HepG2 (cell line): ENCODE results near the gene DLAT. TPM values are rescaled to one million over a fixed set of nuclear protein-coding genes. Genes with fewer than 3 reads are reported as not detected.

Experiments
- CEBPG ChIP-seq: IDR thresholded peaks from 2 replicates; pipeline ENCODE4 v1.6.1; 2016
- KDM4B ChIP-seq: sonication (generic); formaldehyde crosslinking; IDR thresholded peaks from 2 replicates; pipeline ENCODE4 v1.4.0; 2020; ENCODE audit warnings: missing genetic modification reagents
- MAF1 ChIP-seq: sonication (generic); formaldehyde crosslinking; IDR thresholded peaks from 2 replicates; pipeline ENCODE4 v1.5.0; 2020; ENCODE audit warnings: missing genetic modification reagents, borderline replicate concordance
- RARA ChIP-seq: IDR thresholded peaks from 2 replicates; pipeline ENCODE4 v1.6.1; 2016; ENCODE audit warnings: missing genetic modification reagents, missing compliant biosample characterization
- TAF1 ChIP-seq: sonication (generic); formaldehyde crosslinking; IDR thresholded peaks from 2 replicates; pipeline ENCODE4 v1.4.0; 2020; ENCODE audit warnings: missing genetic modification reagents
- TCF7L2 ChIP-seq: IDR thresholded peaks from 2 replicates; pipeline ENCODE4 v1.6.1; 2011; ENCODE audit warnings: mild to moderate bottlenecking, low read depth, low read length, moderate library complexity
- ZC3H13 ChIP-seq: sonication (generic); formaldehyde crosslinking; IDR thresholded peaks from 2 replicates; pipeline ENCODE4 v1.8.1; 2023; ENCODE audit warnings: mild to moderate bottlenecking, missing genetic modification reagents, moderate library complexity
- ZNF143 ChIP-seq: sonication (generic); formaldehyde crosslinking; IDR thresholded peaks from 2 replicates; pipeline ENCODE4 v1.4.0; 2020; ENCODE audit warnings: missing genetic modification reagents
- ZNF251 ChIP-seq: sonication (generic); formaldehyde crosslinking; IDR thresholded peaks from 2 replicates; pipeline ENCODE4 v1.9.0; 2021; ENCODE audit warnings: mild to moderate bottlenecking, missing genetic modification reagents
- ZNF460 ChIP-seq: sonication (generic); formaldehyde crosslinking; IDR thresholded peaks from 2 replicates; pipeline ENCODE4 v1.5.1; 2020; ENCODE audit warnings: missing genetic modification reagents, mild to moderate bottlenecking, borderline replicate concordance
- ZNF484 ChIP-seq: sonication (generic); formaldehyde crosslinking; IDR thresholded peaks from 2 replicates; pipeline ENCODE4 v1.5.1; 2020; ENCODE audit warnings: mild to moderate bottlenecking, low read depth, missing genetic modification reagents, borderline replicate concordance
- polyA plus RNA-seq, 8 experiments: library from polyadenylated mRNA; depleted of rRNA in 3 of 8; stranded (reverse) in 7 of 8; unstranded in 1 of 8; fragments of >200 nt; fragmentation: Illumina TruSeq in 4 of 8; extraction: Trizol in 4 of 8; gene quantifications; 2 replicates each; pipeline versions ENCODE4 v1.2.1 to v1.2.3, GENCODE V29; 2011 to 2016; ENCODE audit warnings: low read depth in 4 of 8, missing spikeins in 1 of 8, mixed read lengths in 1 of 8; ENCODE audit not compliant: insufficient read depth in 1 of 8
- total RNA-seq, 5 experiments: library from RNA; depleted of rRNA; stranded (reverse); fragments of >200 nt; fragmentation: Illumina TruSeq; extraction: Trizol; gene quantifications; 2 replicates each; pipeline ENCODE4 v1.2.3, GENCODE V29; 2016; ENCODE audit warnings: low read depth in 1 of 5
- TF ChIP-seq, protein P1 (sequence below): sonication (generic); formaldehyde crosslinking; IDR thresholded peaks from 2 replicates; pipeline ENCODE4 v1.5.0; 2020; ENCODE audit warnings: mild to moderate bottlenecking, missing genetic modification reagents, borderline replicate concordance
- TF ChIP-seq, protein P2 (sequence below): sonication (generic); formaldehyde crosslinking; IDR thresholded peaks from 2 replicates; pipeline ENCODE4 v1.4.0; 2020; ENCODE audit warnings: mild to moderate bottlenecking, missing genetic modification reagents
- TF ChIP-seq, protein P3 (sequence below): sonication (generic); formaldehyde crosslinking; IDR thresholded peaks from 2 replicates; pipeline ENCODE4 v1.5.0; 2020; ENCODE audit warnings: missing genetic modification reagents
- TF ChIP-seq, protein P4 (sequence below): sonication (generic); formaldehyde crosslinking; IDR thresholded peaks from 2 replicates; pipeline ENCODE4 v1.8.0; 2022; ENCODE audit warnings: mild to moderate bottlenecking, missing genetic modification reagents; ENCODE audit not compliant: insufficient replicate concordance

Gene DLAT
- total and polyA plus RNA-seq, 2 of the 13 experiments (the other 11 are each of a cell fraction or from before 2014, with no cell fraction given), result 26.4 to 62.2 TPM

DNA sequence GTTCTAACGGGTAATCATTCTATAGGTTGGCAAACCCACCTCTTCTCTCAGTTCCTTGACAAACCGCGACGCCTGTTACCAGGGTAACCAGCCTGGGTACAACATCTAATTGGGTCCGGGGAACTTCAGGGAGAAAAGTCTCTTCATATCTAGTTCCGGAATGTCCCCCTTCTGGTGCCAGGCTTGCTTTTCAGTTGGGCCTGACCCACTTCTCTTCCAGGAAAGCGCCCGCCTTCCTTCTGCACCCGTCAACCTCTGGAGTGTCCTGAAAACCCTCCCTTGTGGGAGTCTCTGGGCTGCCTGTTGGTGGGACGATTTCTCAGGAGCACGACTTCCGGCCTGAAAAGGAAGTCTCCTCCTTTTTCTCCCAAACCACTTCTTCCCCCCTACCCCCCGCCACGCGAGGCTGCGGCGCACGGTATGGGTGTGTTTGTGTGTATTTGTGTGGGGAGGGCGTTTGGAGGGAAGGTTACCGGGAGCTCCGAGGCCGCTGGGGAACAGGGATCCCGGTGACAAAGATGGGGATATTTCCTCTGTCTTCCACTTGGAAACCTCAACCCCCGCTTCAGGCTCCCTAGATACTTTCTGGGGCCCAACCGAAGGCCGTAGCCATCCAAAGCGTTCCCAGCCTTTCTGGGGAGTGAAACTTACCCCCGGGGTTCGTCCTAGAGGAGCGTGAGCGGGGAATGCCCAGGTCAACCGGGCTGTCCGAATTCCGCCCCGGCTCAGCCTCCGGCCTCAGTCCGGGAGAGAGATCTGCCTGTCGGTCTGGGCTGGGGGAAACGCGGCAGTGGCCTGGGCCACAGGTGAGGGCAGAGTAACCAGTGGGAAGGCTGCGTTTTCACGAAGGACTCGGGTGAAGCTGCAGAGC lies 49.0 kb downstream of the DLAT start, which contains the start of the genes NKAPD1 and PIH1D2 (continued):
- TF ChIP-seq, protein P1, sequence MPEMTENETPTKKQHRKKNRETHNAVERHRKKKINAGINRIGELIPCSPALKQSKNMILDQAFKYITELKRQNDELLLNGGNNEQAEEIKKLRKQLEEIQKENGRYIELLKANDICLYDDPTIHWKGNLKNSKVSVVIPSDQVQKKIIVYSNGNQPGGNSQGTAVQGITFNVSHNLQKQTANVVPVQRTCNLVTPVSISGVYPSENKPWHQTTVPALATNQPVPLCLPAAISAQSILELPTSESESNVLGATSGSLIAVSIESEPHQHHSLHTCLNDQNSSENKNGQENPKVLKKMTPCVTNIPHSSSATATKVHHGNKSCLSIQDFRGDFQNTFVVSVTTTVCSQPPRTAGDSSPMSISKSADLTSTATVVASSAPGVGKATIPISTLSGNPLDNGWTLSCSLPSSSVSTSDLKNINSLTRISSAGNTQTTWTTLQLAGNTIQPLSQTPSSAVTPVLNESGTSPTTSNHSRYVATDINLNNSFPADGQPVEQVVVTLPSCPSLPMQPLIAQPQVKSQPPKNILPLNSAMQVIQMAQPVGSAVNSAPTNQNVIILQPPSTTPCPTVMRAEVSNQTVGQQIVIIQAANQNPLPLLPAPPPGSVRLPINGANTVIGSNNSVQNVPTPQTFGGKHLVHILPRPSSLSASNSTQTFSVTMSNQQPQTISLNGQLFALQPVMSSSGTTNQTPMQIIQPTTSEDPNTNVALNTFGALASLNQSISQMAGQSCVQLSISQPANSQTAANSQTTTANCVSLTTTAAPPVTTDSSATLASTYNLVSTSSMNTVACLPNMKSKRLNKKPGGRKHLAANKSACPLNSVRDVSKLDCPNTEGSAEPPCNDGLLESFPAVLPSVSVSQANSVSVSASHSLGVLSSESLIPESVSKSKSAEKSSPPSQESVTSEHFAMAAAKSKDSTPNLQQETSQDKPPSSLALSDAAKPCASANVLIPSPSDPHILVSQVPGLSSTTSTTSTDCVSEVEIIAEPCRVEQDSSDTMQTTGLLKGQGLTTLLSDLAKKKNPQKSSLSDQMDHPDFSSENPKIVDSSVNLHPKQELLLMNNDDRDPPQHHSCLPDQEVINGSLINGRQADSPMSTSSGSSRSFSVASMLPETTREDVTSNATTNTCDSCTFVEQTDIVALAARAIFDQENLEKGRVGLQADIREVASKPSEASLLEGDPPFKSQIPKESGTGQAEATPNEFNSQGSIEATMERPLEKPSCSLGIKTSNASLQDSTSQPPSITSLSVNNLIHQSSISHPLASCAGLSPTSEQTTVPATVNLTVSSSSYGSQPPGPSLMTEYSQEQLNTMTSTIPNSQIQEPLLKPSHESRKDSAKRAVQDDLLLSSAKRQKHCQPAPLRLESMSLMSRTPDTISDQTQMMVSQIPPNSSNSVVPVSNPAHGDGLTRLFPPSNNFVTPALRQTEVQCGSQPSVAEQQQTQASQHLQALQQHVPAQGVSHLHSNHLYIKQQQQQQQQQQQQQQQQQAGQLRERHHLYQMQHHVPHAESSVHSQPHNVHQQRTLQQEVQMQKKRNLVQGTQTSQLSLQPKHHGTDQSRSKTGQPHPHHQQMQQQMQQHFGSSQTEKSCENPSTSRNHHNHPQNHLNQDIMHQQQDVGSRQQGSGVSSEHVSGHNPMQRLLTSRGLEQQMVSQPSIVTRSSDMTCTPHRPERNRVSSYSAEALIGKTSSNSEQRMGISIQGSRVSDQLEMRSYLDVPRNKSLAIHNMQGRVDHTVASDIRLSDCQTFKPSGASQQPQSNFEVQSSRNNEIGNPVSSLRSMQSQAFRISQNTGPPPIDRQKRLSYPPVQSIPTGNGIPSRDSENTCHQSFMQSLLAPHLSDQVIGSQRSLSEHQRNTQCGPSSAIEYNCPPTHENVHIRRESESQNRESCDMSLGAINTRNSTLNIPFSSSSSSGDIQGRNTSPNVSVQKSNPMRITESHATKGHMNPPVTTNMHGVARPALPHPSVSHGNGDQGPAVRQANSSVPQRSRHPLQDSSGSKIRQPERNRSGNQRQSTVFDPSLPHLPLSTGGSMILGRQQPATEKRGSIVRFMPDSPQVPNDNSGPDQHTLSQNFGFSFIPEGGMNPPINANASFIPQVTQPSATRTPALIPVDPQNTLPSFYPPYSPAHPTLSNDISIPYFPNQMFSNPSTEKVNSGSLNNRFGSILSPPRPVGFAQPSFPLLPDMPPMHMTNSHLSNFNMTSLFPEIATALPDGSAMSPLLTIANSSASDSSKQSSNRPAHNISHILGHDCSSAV (CRISPR knock-in tag), result no peak
- no peak for TF ChIP-seq ZNF484 (CRISPR knock-in tag)
- TF ChIP-seq, protein P2, sequence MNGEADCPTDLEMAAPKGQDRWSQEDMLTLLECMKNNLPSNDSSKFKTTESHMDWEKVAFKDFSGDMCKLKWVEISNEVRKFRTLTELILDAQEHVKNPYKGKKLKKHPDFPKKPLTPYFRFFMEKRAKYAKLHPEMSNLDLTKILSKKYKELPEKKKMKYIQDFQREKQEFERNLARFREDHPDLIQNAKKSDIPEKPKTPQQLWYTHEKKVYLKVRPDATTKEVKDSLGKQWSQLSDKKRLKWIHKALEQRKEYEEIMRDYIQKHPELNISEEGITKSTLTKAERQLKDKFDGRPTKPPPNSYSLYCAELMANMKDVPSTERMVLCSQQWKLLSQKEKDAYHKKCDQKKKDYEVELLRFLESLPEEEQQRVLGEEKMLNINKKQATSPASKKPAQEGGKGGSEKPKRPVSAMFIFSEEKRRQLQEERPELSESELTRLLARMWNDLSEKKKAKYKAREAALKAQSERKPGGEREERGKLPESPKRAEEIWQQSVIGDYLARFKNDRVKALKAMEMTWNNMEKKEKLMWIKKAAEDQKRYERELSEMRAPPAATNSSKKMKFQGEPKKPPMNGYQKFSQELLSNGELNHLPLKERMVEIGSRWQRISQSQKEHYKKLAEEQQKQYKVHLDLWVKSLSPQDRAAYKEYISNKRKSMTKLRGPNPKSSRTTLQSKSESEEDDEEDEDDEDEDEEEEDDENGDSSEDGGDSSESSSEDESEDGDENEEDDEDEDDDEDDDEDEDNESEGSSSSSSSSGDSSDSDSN (CRISPR knock-in tag), result peak; percentile 76
- no peak for TF ChIP-seq RARA
- TF ChIP-seq TCF7L2, result no peak
- no peak for TF ChIP-seq ZNF251 (CRISPR knock-in tag)
- no peak for TF ChIP-seq ZNF143 (CRISPR knock-in tag)
- TF ChIP-seq, protein P3, sequence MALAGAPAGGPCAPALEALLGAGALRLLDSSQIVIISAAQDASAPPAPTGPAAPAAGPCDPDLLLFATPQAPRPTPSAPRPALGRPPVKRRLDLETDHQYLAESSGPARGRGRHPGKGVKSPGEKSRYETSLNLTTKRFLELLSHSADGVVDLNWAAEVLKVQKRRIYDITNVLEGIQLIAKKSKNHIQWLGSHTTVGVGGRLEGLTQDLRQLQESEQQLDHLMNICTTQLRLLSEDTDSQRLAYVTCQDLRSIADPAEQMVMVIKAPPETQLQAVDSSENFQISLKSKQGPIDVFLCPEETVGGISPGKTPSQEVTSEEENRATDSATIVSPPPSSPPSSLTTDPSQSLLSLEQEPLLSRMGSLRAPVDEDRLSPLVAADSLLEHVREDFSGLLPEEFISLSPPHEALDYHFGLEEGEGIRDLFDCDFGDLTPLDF (CRISPR knock-in tag), result peak; percentile 17; the same call in 1 of the 2 replicates
- 0 out of 2 replicates have a peak, but pooled peaks have one; percentile 67 for TF ChIP-seq ZC3H13 (CRISPR knock-in tag)
- TF ChIP-seq, protein P4, sequence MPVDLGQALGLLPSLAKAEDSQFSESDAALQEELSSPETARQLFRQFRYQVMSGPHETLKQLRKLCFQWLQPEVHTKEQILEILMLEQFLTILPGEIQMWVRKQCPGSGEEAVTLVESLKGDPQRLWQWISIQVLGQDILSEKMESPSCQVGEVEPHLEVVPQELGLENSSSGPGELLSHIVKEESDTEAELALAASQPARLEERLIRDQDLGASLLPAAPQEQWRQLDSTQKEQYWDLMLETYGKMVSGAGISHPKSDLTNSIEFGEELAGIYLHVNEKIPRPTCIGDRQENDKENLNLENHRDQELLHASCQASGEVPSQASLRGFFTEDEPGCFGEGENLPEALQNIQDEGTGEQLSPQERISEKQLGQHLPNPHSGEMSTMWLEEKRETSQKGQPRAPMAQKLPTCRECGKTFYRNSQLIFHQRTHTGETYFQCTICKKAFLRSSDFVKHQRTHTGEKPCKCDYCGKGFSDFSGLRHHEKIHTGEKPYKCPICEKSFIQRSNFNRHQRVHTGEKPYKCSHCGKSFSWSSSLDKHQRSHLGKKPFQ, result no peak
- 0 out of 2 replicates have a peak, but pooled peaks have one; percentile 17 for TF ChIP-seq MAF1 (CRISPR knock-in tag)
- TF ChIP-seq KDM4B (CRISPR knock-in tag), result no peak
- no peak for TF ChIP-seq CEBPG (CRISPR knock-in tag)
- peak; percentile 72 for TF ChIP-seq TAF1 (CRISPR knock-in tag)
- no peak for TF ChIP-seq ZNF460
